Large intestine (tissue), 3 donors: ENCODE data around the gene ZNF284. TPM values are rescaled to one million over a fixed set of nuclear protein-coding genes. Genes with fewer than 3 reads are reported as not detected.
A peak's percentile ranks its signal among the peaks of the same experiment; 100 is the strongest.
"Not testable (repeated sequence)": the region's sequence is repeated elsewhere in the genome, so short reads cannot be mapped to it uniquely, and the experiment has no call there.

Experiments
- DNase-seq, 2 donors: peaks; one replicate each; pipeline versions ENCODE4 v3.0.0 to v3.0.0-alpha.2; 2013
- H3K27ac ChIP-seq: one replicate; pipeline ENCODE4 v1.5.1; 2013; ENCODE audit warnings: low read length
- H3K27me3 ChIP-seq: 2 replicates; pipeline ENCODE4 v1.6.1; 2013; ENCODE audit warnings: low read length; ENCODE audit not compliant: control insufficient read depth, insufficient read depth
- H3K36me3 ChIP-seq: 2 replicates; pipeline ENCODE4 v1.6.1; 2013; ENCODE audit warnings: low read length; ENCODE audit not compliant: control insufficient read depth, insufficient read depth
- H3K4me1 ChIP-seq: one replicate; pipeline ENCODE4 v1.6.1; 2013; ENCODE audit warnings: low read length; ENCODE audit not compliant: control insufficient read depth, insufficient read depth
- H3K4me3 ChIP-seq: one replicate; pipeline ENCODE4 v1.5.1; 2013; ENCODE audit warnings: low read length
- H3K9me3 ChIP-seq: one replicate; pipeline ENCODE4 v1.6.1; 2013; ENCODE audit warnings: mild to moderate bottlenecking, low read depth, low read length, moderate library complexity; ENCODE audit not compliant: control insufficient read depth
- WGBS: methylation state at CpG from one replicate; pipeline ENCODE4 v1.1.5; 2013; ENCODE audit warnings: low lambda C conversion rate; ENCODE audit not compliant: insufficient coverage; 5-methylcytosine and 5-hydroxymethylcytosine counted together
- polyA plus RNA-seq: library from polyadenylated mRNA; unstranded; fragments of 120-200 nt; gene quantifications from one replicate; pipeline ENCODE4 v1.2.1, GENCODE V29; 2013

The ZNF284 gene
- polyA plus RNA-seq, 1 donor: 5.0 TPM

DNA sequence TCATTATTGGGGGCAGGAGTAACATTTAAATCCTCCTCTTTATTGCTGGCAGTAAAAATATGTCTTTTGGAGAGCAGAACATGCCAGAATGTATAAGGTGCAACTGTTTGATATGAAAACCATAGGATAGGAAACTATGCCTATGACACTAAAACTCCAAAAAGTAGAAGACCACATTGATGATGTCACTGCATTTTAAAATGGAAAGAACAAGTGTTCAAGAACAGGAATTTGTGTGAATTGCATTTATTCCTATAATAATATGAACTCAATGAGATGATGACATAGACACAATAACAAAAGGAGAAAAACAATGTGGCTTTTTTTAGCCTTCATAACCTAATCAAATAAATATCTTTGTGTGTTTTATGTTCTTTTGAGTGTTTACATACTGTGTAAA is 37.5 kb downstream of the ZNF284 start:
- Histone ChIP-seq H3K4me1 (no peaks in the 10 kb centered on the region), H3K27me3 (no peaks in the 10 kb centered on the region), H3K27ac (no peak overlapping the region), H3K4me3 (no peak overlapping the region), H3K36me3 (peaks cover 24% of the 10 kb centered on the region), H3K9me3 (peaks cover 22% of the 10 kb centered on the region)
- DNase-seq: no peak

DNA sequence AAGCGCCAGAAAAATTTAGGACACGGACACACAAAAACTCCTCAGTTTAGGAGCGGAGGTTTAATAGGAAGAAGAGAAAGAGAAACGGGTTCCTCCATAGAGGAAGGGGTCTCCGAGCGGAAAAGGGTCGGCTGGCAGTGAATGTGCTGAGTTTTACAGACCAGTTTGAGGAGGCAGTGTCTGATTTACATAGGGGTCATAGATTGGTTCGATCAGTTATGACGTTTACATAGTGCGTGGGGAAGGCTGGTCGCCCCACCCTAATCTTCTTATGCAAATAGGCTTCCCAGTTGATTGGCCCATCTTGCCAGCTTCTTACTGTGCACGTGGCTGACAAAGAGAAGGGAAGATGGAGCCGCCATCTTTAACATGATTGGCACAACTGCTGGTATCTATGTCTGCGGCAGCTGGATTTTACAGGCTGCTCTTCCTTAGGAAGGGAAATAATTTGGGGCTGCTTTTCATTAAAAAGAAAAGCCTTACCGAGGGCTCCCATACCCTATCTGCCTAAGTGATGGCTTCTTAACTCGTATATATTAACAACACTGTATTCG is 40.0 kb downstream of the ZNF284 start:
- Histone ChIP-seq H3K27me3 (no peaks in the 10 kb centered on the region), H3K4me1 (no peaks in the 10 kb centered on the region), H3K36me3 (peaks cover 15% of the 10 kb centered on the region), H3K9me3 (peaks cover 15% of the 10 kb centered on the region), H3K4me3 (peak overlapping the region; percentile 69), H3K27ac (no peak overlapping the region)
- 0% methylated on average over 1 of the region's 17 CpGs for WGBS
- peak; percentile 37 to 65 for DNase-seq

DNA sequence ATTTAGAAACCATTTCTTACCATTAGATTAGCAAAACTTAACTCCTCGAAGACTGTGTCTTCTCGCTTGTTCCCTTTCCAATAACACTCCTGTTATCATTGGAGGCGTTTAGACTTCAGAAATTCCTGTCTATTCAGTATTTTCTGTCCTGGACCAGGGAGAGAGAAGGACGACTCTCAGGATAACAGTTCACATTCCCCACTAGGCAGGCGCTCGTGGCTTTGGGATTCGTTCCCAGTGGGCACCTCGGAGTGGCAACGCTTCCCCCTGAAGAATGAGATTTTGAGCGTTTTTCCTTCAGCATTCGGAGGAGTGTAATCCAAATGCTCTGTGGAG is 40.8 kb downstream of the ZNF284 start:
- no peak for DNase-seq
- Histone ChIP-seq H3K4me3 (peak overlapping the region; percentile 69), H3K27me3 (no peaks in the 10 kb centered on the region), H3K9me3 (peaks cover 7% of the 10 kb centered on the region), H3K36me3 (peaks cover 12% of the 10 kb centered on the region), H3K27ac (peak overlapping the region; percentile 11), H3K4me1 (no peaks in the 10 kb centered on the region)
- WGBS: 0% methylated on average over 2 of the region's 11 CpGs

GRCh38 chr19:44113138-44113783 is 41.3 kb downstream of the ZNF284 start, which contains the start of gene ZNF225:
Gene ZNF225, plus strand, starts transcription at chr19:44113399. Its CDS starts 2,429 bp downstream, at chr19:44115828.
- DNase-seq: peak; percentile 98 to 99
- no CpG with 5 or more reads among the region's 44 CpGs for WGBS
- Histone ChIP-seq H3K27ac (peak within 1 kb of the TSS; percentile 11), H3K36me3 (peaks cover 14% of the 10 kb centered on the region), H3K4me1 (no peaks in the 10 kb centered on the region), H3K9me3 (peaks cover 4% of the 10 kb centered on the region), H3K27me3 (no peaks in the 10 kb centered on the region), H3K4me3 (peak within 1 kb of the TSS; percentile 69)

GRCh38 chr19:44113784-44114390 is 41.9 kb downstream of the ZNF284 start:
- Histone ChIP-seq H3K27me3 (no peaks in the 10 kb centered on the region), H3K4me1 (no peaks in the 10 kb centered on the region), H3K9me3 (peaks cover 4% of the 10 kb centered on the region), H3K27ac (no peak overlapping the region), H3K4me3 (peak overlapping the region; percentile 69), H3K36me3 (peaks cover 18% of the 10 kb centered on the region)
- 43% methylated on average over 1 of the region's 18 CpGs for WGBS
- no peak for DNase-seq

DNA sequence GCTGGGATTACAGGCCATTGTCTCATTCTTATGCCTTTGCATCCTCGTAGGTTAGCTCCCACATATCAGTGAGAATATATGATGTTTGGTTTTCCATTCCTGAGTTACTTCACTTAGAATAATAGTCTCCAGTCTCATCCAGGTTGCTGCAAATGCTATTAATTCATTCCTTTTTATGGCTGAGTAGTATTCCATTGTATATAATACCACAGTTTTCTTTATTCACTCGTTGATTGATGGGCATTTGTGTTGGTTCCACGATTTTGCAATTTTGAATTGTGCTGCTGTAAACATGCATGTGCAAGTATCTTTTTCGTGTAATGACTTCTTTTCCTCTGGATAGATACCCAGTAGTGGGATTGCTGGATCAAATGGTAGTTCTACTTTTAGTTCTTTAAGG is 49.2 kb downstream of the ZNF284 start:
- not testable (repeated sequence) for H3K4me3 ChIP-seq

DNA sequence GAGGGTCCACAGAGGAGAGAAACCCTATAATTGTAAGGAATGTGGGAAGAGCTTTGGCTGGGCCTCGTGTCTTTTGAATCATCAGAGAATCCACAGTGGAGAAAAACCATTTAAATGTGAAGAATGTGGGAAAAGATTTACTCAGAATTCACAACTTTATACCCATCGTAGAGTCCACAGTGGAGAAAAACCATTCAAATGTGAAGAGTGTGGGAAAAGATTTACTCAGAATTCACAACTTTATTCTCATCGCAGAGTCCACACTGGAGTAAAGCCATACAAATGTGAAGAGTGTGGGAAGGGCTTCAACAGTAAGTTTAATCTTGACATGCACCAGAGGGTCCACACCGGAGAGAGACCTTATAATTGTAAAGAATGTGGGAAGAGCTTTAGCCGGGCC is 60.0 kb downstream of the ZNF284 start:
- peaks cover 13% of the 10 kb centered on the region for H3K9me3 ChIP-seq
- WGBS: 94% methylated on average over 3 of the region's 5 CpGs
- DNase-seq: no peak
- peaks cover 34% of the 10 kb centered on the region for H3K36me3 ChIP-seq
- no peaks in the 10 kb centered on the region for H3K27me3 ChIP-seq
- no peak overlapping the region for H3K4me3 ChIP-seq
- no peak overlapping the region for H3K27ac ChIP-seq
- H3K4me1 ChIP-seq: no peaks in the 10 kb centered on the region

More for the DNA sequence above, 49.2 kb downstream of the ZNF284 start:
- H3K27ac ChIP-seq, H3K4me1 ChIP-seq, DNase-seq, H3K9me3 ChIP-seq, H3K27me3 ChIP-seq: not testable (repeated sequence)
- WGBS: 100% methylated on average over 1 of the region's 4 CpGs
- H3K36me3 ChIP-seq: peaks cover 25% of the 10 kb centered on the region

Other genes starting within 250 kb of the ZNF284 start
- gene ZNF283, start 244.8 kb upstream of the ZNF284 start, polyA plus RNA-seq: 15.8 TPM
- gene ZNF404, start 188.2 kb upstream of the ZNF284 start, polyA plus RNA-seq: 10.4 TPM
- 17.7 TPM for gene ZNF45, start 136.9 kb upstream of the ZNF284 start, polyA plus RNA-seq
- 3.5 TPM for gene ZNF221, start 120.9 kb upstream of the ZNF284 start, polyA plus RNA-seq
- 7.7 TPM for gene ZNF155, start 88.0 kb upstream of the ZNF284 start, polyA plus RNA-seq
- 5.7 TPM for gene ZNF230, start 69.2 kb upstream of the ZNF284 start, polyA plus RNA-seq
- gene ZNF222, start 46.8 kb upstream of the ZNF284 start, polyA plus RNA-seq: 6.7 TPM
- 16.9 TPM for gene ZNF223, start 20.1 kb upstream of the ZNF284 start, polyA plus RNA-seq
- 46.3 TPM for gene ZNF224, start 22.2 kb downstream of the ZNF284 start, polyA plus RNA-seq
- gene ZNF225, start 41.2 kb downstream of the ZNF284 start, polyA plus RNA-seq: 6.8 TPM
- 12.0 TPM for gene ZNF234, start 69.4 kb downstream of the ZNF284 start, polyA plus RNA-seq
- 26.7 TPM for gene ZNF226, start 92.9 kb downstream of the ZNF284 start, polyA plus RNA-seq
- 17.3 TPM for gene ZNF227, start 140.4 kb downstream of the ZNF284 start, polyA plus RNA-seq
- gene ZNF233, start 187.7 kb downstream of the ZNF284 start, polyA plus RNA-seq: 5.4 TPM
- gene ZNF235, start 232.9 kb downstream of the ZNF284 start, polyA plus RNA-seq: 7.6 TPM